Adrenal gland (tissue), 5 donors: ENCODE results near the gene DGKK.

Experiments used
- CTCF ChIP-seq, 6 experiments: fragments of 450-650 bp in 4 of 6; fragments of 200-600 bp in 2 of 6; sonication (generic) in 1 of 6; IDR thresholded peaks; 1 replicate in 5 of 6; 2 replicates in 1 of 6; pipeline versions ENCODE4 v1.5.1 to v1.8.0; 2016 to 2021; ENCODE audit warnings: antibody characterized with exemption in 6 of 6, mild to moderate bottlenecking in 2 of 6, moderate library complexity in 1 of 6
- POLR2A ChIP-seq, 2 donors: fragments of 450-650 bp; IDR thresholded peaks; one replicate each; pipeline ENCODE4 v1.6.1; 2017; ENCODE audit warnings: antibody characterized with exemption in 2 of 2, mild to moderate bottlenecking in 2 of 2, moderate library complexity in 1 of 2
- donor health status: DM: no; HTN: no; CAD: no.

- TF ChIP-seq CTCF (IDR thresholded peaks at IDR 0.05) (no peak), POLR2A (IDR thresholded peaks at IDR 0.05) (no peak)
Observed at GRCh38 chrX:50497114-50497513, 26.5 kb upstream of the DGKK start.
